NCI-H2081 treated with DMSO at 0.1 percent for 48 hours (cell line): Measurements from ENCODE around the gene UBE4A.
A peak's percentile ranks its signal among the peaks of the same experiment; 100 is the strongest.
"Not testable (repeated sequence)": the region's sequence is repeated elsewhere in the genome, so short reads cannot be mapped to it uniquely, and the experiment has no call there.

Experiments
- DNase-seq: peaks from one replicate; lab custom pipeline; 2025; lab: John Stamatoyannopoulos, UW

UBE4A gene

DNA sequence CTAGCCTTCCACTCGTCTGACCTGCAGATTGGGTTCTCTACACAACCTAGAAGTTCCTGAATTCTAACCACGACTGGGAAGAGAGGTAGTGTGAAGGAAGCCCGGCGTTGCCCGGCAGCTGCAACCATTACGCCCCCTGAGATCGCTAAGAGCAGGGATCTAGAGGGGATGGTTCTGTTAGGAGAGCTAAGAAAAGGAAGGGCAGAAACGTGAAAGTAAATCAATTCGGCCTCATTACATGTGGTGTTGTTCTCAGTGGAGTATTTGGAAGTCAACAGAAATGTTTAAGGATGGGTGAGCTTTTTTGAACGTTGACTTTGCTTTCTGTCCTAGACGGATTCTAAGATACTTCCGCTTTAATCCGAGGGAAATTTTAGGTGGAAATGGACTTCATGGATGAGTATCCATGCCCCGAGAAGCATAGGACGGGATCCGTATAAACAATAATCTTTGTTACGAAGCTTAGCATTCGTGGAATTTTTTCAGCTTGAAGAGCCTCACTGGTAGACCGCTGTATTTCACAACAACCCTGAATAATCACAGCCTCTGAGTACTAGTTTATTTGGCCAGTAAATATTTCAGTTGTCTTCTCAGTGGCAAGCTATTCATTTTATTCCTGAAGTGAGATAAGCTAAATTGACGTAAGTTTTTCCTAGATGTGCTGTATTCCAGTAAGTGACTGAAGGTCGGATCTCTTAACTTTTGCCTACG lies 42.6 kb downstream of the UBE4A start:
- no peak for DNase-seq

DNA sequence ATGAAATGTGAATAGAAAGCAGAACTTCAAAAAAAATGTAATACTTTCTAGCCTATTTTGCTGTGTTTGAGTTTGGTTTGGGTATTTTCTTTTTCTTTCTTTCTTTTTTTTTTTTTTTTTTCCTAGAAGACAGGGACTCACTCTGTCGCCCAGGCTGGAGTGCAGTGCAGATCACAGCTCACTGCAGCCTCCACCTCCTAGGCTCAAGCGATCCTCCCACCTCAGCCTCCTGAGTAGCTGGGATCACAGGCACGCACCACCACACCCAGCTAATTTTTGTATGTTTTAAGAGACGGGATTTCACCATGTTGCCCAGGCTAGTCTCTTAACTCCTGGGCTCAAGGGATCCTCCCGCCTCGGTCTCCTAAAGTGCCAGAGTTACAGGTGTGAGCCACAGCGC lies 43.2 kb downstream of the UBE4A start:
- DNase-seq, result not testable (repeated sequence)

- peak; percentile 92 for DNase-seq
These were observed 47.3 kb downstream of the UBE4A start for GRCh38 chr11:118406599-118407166.

DNA sequence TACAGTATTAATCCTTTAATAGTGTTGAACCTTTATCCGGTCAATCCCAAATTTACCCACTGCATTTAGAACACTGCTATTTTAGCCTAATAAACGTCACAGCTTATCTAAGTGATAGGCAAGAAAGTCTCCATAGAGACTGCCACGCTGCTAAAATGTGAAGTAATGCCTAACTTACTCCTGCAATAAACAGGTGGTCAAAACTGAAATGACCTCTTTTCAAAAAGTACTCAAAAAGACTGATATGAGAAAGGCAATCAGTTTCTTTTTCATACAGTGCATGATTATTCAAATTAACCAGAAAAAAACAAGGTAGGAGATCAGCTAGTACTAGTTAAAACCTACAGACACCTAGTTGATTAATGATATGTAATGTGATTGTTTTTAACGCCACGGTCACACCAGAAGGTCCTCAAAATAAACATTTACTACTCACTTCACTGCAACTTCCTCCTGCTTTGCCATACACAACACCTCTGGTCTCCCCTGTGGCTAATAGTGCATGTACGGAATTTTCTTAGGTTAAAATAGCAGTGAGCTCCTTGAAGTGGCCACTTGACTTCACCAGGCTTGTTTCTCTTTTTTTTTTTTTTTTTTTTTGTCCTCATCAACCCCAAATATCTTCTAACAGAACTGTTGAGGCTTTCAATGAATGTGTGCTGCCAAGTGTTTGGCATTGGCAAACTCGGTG lies 50.8 kb downstream of the UBE4A start:
- no peak for DNase-seq

DNA sequence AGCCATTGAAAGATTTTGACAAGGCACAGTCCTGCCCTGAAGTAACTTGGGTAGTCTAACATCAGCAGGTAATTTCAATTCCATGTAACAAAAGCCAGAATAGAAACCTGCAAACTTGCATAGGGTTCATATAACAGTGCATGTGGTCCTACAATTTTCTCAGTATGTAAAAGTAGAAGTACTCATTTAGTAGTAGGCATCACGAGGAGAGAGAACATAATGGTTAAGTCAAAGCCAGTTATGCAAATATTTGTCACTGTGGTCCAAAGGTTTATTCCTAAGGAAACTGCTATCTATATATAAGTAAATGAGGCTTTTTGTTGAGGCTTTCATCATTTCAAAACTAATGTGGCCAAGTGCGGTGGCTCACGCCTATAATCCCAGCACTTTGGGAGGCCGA lies 52.1 kb downstream of the UBE4A start:
- no peak for DNase-seq

DNA sequence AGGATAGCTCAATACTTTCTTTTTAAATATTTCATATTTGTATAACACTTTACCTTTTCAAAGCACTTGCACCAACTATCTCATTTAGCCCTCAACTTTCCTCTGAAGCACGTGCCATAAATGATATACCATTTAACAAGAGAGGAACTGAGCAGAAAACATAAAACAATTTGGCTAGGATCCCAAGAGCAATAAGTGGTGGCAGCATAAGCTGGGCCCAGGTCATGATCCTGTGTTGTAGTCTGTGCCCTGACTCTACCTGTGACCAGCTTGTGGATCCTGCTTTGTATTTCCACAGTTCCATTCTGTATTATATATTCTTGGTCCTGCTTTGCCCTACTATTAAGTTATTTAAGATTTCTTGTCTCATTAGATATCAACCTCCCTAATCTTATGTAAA lies 53.5 kb downstream of the UBE4A start:
- no peak for DNase-seq

GRCh38 chr11:118415062-118415738 lies 55.8 kb downstream of the UBE4A start:
- DNase-seq, result no peak

GRCh38 chr11:118415739-118416068 lies 56.3 kb downstream of the UBE4A start:
- DNase-seq, result no peak

DNA sequence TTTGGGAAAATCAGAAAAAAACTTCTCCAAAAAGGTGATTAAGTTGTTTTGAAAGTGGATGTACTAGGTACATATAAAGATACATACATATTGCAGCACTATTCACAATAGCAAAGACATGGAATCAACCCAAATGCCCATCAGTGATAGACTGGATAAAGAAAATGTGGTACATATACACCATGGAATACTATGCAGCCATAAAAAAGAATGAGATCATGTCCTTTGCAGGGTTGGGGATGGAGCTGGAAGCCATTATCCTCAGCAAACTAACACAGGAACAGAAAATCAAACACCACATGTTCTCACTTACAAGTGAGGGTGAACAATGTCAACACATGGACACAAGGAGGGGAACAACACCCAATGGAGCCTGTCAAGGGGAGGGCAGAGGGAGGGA lies 57.5 kb downstream of the UBE4A start:
- not testable (repeated sequence) for DNase-seq

- no peak for DNase-seq
These were observed 58.4 kb downstream of the UBE4A start for GRCh38 chr11:118417801-118418200.

GRCh38 chr11:118418766-118419165 lies 59.4 kb downstream of the UBE4A start:
- no peak for DNase-seq

GRCh38 chr11:118427707-118428106 lies 68.3 kb downstream of the UBE4A start:
- DNase-seq, result no peak

- DNase-seq, result no peak
These were observed 71.6 kb downstream of the UBE4A start for GRCh38 chr11:118430956-118431355.

GRCh38 chr11:118434123-118434552 lies 74.7 kb downstream of the UBE4A start:
- no peak for DNase-seq

GRCh38 chr11:118434553-118435289 lies 75.3 kb downstream of the UBE4A start:
- DNase-seq, result no peak

DNA sequence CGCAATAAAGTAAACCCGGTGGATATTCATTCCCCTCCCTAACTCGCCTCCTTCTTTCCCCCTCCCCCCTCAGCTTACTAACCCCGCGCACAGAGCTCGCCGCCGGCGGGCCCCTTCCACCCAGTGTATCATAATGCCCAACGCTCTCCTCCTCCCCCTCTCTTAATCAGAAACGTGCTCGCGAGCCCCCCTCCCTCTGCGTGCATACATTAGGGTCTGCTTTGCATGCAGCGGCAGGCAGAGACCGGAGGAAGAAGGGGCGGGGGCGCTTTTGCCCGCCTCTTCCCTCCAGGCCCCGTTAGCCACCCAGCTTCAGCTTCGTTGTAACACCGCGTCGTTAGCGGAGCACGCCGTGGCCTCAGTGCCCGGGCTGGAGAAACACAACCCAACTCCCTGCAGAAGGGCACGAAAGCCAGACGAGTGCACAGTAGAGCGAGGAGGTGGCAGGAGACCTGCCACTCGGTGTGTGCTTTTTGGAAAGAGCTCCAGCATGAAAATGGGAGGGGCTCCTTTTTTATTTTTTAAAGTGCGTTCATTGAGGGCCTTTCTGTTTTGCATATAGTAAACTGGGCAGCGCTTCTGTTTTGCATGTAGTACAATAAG lies 76.0 kb downstream of the UBE4A start:
- peak; percentile 78 for DNase-seq

DNA sequence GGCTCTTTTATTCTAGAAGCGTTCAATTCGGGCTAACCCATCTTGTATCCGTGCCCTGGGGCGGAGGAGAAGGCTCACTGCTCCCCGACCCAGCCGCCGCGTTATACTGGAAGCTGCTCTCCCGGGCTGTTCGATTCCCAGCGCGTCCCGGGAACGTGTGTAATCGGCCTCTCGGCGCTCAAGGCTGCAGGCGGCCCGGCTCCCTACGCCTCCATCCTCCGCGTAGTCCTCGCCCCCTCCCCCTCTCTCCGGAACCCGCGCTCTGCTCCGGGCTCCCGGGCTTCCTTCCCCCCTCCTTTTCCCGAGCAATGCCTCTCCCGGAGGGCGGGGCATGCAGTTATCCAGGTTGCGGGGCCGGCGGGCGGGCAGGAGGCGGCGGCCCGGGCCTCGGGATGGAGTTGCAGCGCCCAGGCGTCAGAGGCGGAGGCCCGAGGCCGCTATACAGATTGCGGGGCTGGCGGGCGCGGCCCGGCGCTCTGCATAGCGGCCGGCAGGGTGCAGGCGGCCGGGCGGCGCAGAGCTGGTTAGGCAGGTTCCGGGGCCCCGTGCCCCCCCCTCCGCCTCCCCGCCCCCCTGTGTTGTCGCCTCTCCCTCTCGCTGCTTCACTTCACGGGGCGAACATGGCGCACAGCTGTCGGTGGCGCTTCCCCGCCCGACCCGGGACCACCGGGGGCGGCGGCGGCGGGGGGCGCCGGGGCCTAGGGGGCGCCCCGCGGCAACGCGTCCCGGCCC lies 76.7 kb downstream of the UBE4A start, which contains the start of gene KMT2A:
TSS of gene KMT2A (plus strand) at position 600 of the 732 bp plus-strand sequence. CDS start at position 621, 21 bp downstream.
- peak; percentile 84 for DNase-seq

DNA sequence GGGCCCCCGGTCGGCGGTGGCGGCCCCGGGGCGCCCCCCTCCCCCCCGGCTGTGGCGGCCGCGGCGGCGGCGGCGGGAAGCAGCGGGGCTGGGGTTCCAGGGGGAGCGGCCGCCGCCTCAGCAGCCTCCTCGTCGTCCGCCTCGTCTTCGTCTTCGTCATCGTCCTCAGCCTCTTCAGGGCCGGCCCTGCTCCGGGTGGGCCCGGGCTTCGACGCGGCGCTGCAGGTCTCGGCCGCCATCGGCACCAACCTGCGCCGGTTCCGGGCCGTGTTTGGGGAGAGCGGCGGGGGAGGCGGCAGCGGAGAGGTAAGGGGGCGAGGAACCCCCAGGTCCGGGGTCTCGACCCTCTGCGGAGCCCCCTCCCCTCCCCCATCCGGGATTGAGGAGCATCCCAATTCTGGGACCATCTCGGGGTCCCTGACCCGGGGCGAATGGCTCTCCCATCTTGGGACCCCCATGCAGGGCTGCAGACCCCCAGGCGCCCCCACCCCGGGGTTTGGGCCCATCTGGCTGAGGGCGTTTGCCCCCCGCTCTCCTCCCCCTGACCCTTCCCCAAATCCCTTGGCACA lies 77.3 kb downstream of the UBE4A start:
- DNase-seq, result no peak

DNA sequence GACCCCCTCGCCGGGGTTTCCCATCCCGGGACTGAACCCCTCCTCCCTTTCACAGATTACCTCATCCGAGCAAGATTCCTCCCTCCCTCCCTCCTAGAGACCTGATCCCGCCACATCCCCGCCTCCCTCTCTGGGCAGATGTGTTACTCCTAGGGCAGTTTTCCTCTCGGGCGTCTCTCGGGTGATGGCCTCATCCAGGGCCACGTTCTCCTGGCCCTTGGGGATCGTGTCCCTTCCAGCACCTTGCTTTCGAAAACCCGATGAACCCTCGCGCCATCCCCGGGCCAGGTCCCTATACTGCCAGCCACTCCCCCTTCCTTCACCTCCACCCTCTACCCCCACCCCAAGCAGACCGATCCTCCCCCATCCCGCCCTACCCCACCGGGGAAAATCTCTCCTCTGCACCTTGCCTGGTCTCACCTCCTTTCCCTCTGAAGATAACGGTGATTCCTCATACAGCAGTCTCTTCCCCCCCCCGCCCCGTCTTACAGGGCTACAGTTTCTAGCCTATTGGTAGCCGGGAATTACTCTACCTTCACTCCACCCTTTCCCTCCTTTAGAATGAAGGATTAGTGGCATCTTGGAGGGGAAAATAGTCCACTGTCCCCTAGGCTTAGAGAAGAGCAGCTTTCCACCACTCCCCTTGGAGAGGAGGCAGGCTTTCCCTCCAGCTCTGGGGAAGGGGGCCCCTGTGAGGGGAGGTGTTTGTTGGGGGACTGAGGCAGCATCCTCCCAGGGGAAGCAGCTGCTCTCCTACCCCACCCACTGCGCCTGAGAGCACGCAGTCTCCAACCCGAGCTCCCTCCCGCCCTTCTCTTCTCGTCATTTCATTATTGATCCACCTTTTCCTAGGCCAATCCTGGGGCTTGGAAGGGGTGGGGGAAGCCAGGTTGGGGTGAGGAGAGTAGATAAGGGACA lies 78.1 kb downstream of the UBE4A start:
- no peak for DNase-seq
